GM12878 (cell line): Measurements from ENCODE around the gene PROSER3. TPM values are rescaled to one million over a fixed set of nuclear protein-coding genes. Genes with fewer than 3 reads are reported as not detected.
A peak's percentile ranks its signal among the peaks of the same experiment; 100 is the strongest.

Experiments used
- ATAC-seq: fragments of 200-7000 bp; cut with Tn5 transposase; 3 replicates; pipeline ENCODE4 v1.9.1; 2020; ENCODE audit warnings: mild to moderate bottlenecking, moderate library complexity
- BruUV-seq: library from RNA; stranded (reverse); fragments of 400-500 nt; replicated peaks from 2 replicates; lab custom pipeline; 2021; lab: Mats Ljungman, UMichigan
- CTCF ChIA-PET: fragments of 300-600 bp; sonication (Branson Sonifier 250); formaldehyde crosslinking; extraction: SDS; loops from one replicate; lab custom pipeline; 2021; ENCODE audit warnings: inconsistent platforms; lab: Yijun Ruan, JAX
- POLR2A ChIA-PET: fragments of 350-600 bp; formaldehyde crosslinking; extraction: SDS; loops from one replicate; lab custom pipeline; 2021; ENCODE audit warnings: inconsistent platforms; lab: Charles Lee
- RAD21 ChIA-PET: fragments of 300-600 bp; sonication (Branson Sonifier 250); formaldehyde crosslinking; loops from one replicate; lab custom pipeline; 2023; ENCODE audit warnings: antibody characterized with exemption; ENCODE audit not compliant: unreplicated experiment; lab: Charles Lee
- SMC1A ChIA-PET: fragments of 300-600 bp; sonication (Branson Sonifier 250); formaldehyde crosslinking; loops from one replicate; lab custom pipeline; 2023; ENCODE audit not compliant: unreplicated experiment, uncharacterized antibody; lab: Charles Lee
- DNase-seq: peaks from one replicate; pipeline ENCODE4 v3.0.0-alpha.2; 2011; ENCODE audit warnings: low read depth, low spot score
- FAIRE-seq: peaks from 3 replicates; lab custom pipeline; 2011; peaks lifted over from hg19 to GRCh38; lab: Jason Lieb, UNC
- H2AFZ ChIP-seq: 2 replicates; pipeline ENCODE4 v1.6.0; 2011; ENCODE audit warnings: low read depth, low read length, control low read depth; ENCODE audit not compliant: control insufficient read depth
- H3K27ac ChIP-seq: 2 replicates; pipeline ENCODE4 v1.5.1; 2011; ENCODE audit warnings: control low read depth; ENCODE audit not compliant: control insufficient read depth, insufficient read depth
- H3K27me3 ChIP-seq, 2 experiments: replicated peaks in 1 of 2; 2 replicates each; pipeline versions ENCODE4 v1.6.0 to v1.6.1; 2011; ENCODE audit warnings: low read length in 1 of 2; ENCODE audit not compliant: control insufficient read depth in 2 of 2, insufficient read depth in 2 of 2
- H3K36me3 ChIP-seq, 2 experiments: 2 replicates each; pipeline ENCODE4 v1.5.1; 2011; ENCODE audit warnings: low read length in 1 of 2; ENCODE audit not compliant: control insufficient read depth in 2 of 2, insufficient read depth in 2 of 2
- H3K4me1 ChIP-seq: 2 replicates; pipeline ENCODE4 v1.6.1; 2011; ENCODE audit warnings: mild to moderate bottlenecking, low read length, moderate library complexity, mixed read lengths; ENCODE audit not compliant: control insufficient read depth, insufficient read depth
- H3K4me2 ChIP-seq: 2 replicates; pipeline ENCODE4 v1.6.0; 2011; ENCODE audit warnings: control low read depth; ENCODE audit not compliant: control insufficient read depth, insufficient read depth
- H3K4me3 ChIP-seq: fragments of 200-600 bp; sonication (generic); 2 replicates; pipeline ENCODE4 v1.5.1; 2016
- H3K79me2 ChIP-seq: 2 replicates; pipeline ENCODE4 v1.6.0; 2011; ENCODE audit warnings: low read length; ENCODE audit not compliant: control insufficient read depth, insufficient read depth
- H3K9ac ChIP-seq: 2 replicates; pipeline ENCODE4 v1.8.0; 2011; ENCODE audit warnings: low read length, control low read depth, mixed read lengths; ENCODE audit not compliant: control insufficient read depth, insufficient read depth
- H3K9me3 ChIP-seq: replicated peaks from 3 replicates; pipeline ENCODE4 v1.5.1; 2011; ENCODE audit warnings: mild to moderate bottlenecking, low read length; ENCODE audit not compliant: control insufficient read depth, insufficient read depth
- H4K20me1 ChIP-seq: 2 replicates; pipeline ENCODE4 v1.6.0; 2011; ENCODE audit not compliant: control insufficient read depth, insufficient read depth
- FOXM1 ChIP-seq: IDR thresholded peaks from 2 replicates; pipeline ENCODE4 v1.6.1; 2012; ENCODE audit warnings: low read depth, mild to moderate bottlenecking, inconsistent platforms, low read length, moderate library complexity
- LARP7 ChIP-seq: fragments of 450-650 bp; IDR thresholded peaks from 2 replicates; pipeline ENCODE4 v1.6.1; 2017; ENCODE audit warnings: mild to moderate bottlenecking
- MTA3 ChIP-seq: IDR thresholded peaks from 2 replicates; pipeline ENCODE4 v1.6.1; 2012; ENCODE audit warnings: low read length, inconsistent platforms, borderline replicate concordance
- NFYB ChIP-seq: IDR thresholded peaks from 2 replicates; pipeline ENCODE4 v1.6.1; 2011; ENCODE audit warnings: low read depth, mild to moderate bottlenecking, low read length, improper control_type of control experiment, moderate library complexity; ENCODE audit not compliant: insufficient read depth
- POLR2A ChIP-seq: IDR thresholded peaks from 2 replicates; pipeline ENCODE4 v1.6.1; 2011; ENCODE audit warnings: low read depth, mild to moderate bottlenecking, low read length
- POLR2AphosphoS5 ChIP-seq: IDR thresholded peaks from 2 replicates; pipeline ENCODE4 v1.6.1; 2011; ENCODE audit warnings: mild to moderate bottlenecking, low read length, inconsistent platforms
- RAD21 ChIP-seq: IDR thresholded peaks from 2 replicates; pipeline ENCODE4 v1.6.1; 2011; ENCODE audit warnings: mild to moderate bottlenecking, low read depth, low read length, moderate library complexity; ENCODE audit not compliant: insufficient read depth
- SPI1 ChIP-seq: IDR thresholded peaks from 2 replicates; pipeline ENCODE4 v1.6.1; 2011; ENCODE audit warnings: low read depth, mild to moderate bottlenecking, low read length, moderate library complexity, borderline replicate concordance; ENCODE audit not compliant: insufficient read depth
- SREBF1 ChIP-seq: IDR thresholded peaks from 2 replicates; pipeline ENCODE4 v1.6.1; 2012; ENCODE audit warnings: mild to moderate bottlenecking, low read length
- WGBS: methylation state at CpG from one replicate; pipeline ENCODE4 v1.1.6; 2016; ENCODE audit warnings: low lambda C conversion rate; ENCODE audit not compliant: insufficient replicate concordance, insufficient coverage; ENCODE audit errors: missing lambda C conversion rate; 5-methylcytosine and 5-hydroxymethylcytosine counted together
- in situ Hi-C: fragments of 300-500 bp; cut with MboI; formaldehyde crosslinking; loops from 9 replicates; pipeline ENCODE4 v1.14.3; 2018; ENCODE audit warnings: mixed read lengths
- intact Hi-C: fragments of 100-400 bp; cut with micrococcal nuclease; formaldehyde crosslinking; loops from one replicate; pipeline ENCODE4 v1.14.2; 2022; ENCODE audit not compliant: unreplicated experiment
- polyA plus RNA-seq, 11 experiments: library from polyadenylated mRNA; depleted of rRNA in 4 of 11; unstranded in 6 of 11; stranded (reverse) in 5 of 11; fragments of >200 nt; fragmentation: Nextera tagmentation in 4 of 11; fragmentation: Illumina TruSeq in 1 of 11; extraction: Ambion mirVana in 4 of 11; extraction: Trizol in 1 of 11; gene quantifications; 1 replicate in 1 of 11; 2 replicates in 10 of 11; pipeline versions ENCODE4 v1.2.1 to v1.2.3, GENCODE V29; 2011 to 2016; ENCODE audit warnings: inconsistent platforms in 2 of 11, missing spikeins in 2 of 11, low read depth in 1 of 11
- total RNA-seq, 4 experiments: library from RNA; depleted of rRNA in 3 of 4; stranded (reverse); fragments of >200 nt in 3 of 4; fragmentation: Illumina TruSeq in 1 of 4; extraction: Trizol in 1 of 4; gene quantifications; 2 replicates each; pipeline versions ENCODE4 v1.2.1 to v1.2.3, GENCODE V29; 2013 to 2021
- TF ChIP-seq, protein P1 (sequence below): fragments of 450-650 bp; IDR thresholded peaks from 2 replicates; pipeline ENCODE4 v1.6.1; 2017; ENCODE audit warnings: mild to moderate bottlenecking, low read depth, inconsistent platforms; ENCODE audit not compliant: poor library complexity, severe bottlenecking
- TF ChIP-seq, protein P2 (sequence below): fragments of 450-650 bp; IDR thresholded peaks from 2 replicates; pipeline ENCODE4 v1.6.1; 2018; ENCODE audit warnings: mild to moderate bottlenecking, low read depth, moderate library complexity; ENCODE audit not compliant: partially characterized antibody
- TF ChIP-seq, protein P3 (sequence below): fragments of 450-650 bp; IDR thresholded peaks from 2 replicates; pipeline ENCODE4 v1.6.1; 2014; ENCODE audit warnings: mild to moderate bottlenecking
- TF ChIP-seq, protein P4 (sequence below): fragments of 450-650 bp; IDR thresholded peaks from 2 replicates; pipeline ENCODE4 v1.6.1; 2018; ENCODE audit warnings: borderline replicate concordance, mild to moderate bottlenecking; ENCODE audit not compliant: partially characterized antibody

Gene PROSER3
- total and polyA plus RNA-seq, 10 of the 15 experiments (the other 5 are each of a cell fraction or from before 2014, with no cell fraction given): 0.85 to 25.1 (median 9.6) TPM

DNA sequence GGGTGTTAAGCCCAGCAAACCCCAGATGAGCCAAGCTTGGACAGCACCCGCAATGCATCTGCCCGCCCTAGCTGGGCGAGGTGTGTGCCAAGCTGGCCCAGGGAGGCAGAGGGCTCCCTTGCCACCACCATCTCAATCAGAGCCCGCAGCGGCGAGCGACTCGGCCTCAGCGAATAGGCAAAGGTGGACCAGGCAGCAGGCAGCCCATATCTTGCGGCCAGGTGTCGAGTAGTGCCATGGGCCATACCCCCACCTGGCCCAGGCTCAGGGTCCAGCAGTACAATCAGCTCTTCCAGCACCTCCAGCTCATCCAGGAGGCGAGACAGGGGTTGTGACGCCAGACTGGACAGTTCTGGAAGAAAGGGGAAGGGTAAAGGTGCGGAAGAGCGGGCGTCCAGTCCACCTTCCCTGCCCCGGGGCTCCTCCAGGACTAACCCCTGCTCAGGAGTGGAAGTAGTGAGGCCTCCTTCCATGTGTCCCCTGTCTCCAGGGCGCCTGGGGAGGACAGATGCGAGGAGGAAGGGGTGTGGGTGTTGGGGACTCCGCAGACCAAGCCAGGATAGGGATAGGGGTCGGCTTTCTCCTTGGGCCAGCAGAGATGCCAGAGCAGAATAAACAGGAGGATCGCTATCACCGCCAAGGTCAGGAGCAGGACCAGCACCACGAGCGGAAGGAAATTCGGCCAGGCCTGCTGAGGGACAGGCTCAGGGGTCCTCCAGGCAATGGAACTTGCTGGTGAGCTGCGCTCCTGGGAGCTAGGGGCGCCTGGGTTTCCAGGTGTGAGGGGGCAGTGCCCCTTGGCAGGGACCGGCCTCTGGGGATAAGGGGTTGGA is 18.5 kb upstream of the PROSER3 start:
- in situ Hi-C loops: no loop called here
- H3K4me1 ChIP-seq: peaks cover 26% of the 10 kb centered on the region
- SMC1A ChIA-PET: interaction anchor here (1.2 to 1.7 kb wide), 3 partner anchors 26 to 45 kb away, joined by 3 to 7 read pairs (median 7); no protein-coding TSS in a partner anchor
- H3K9me3 ChIP-seq: no peaks in the 10 kb centered on the region
- peak overlapping the region; percentile 57; the same call in 1 of the 2 replicates for H3K9ac ChIP-seq
- POLR2A ChIA-PET: interaction anchor here (0.9 to 7.1 kb wide), 6 partner anchors 9 to 192 kb away, joined by 4 to 91 read pairs (median 4); partner anchors contain the start of gene LIN37
- 89% methylated on average over 29 of the region's 29 CpGs for WGBS
- peaks cover 13 to 28% of the 10 kb centered on the region in 2 experiments; a peak in 3 of 4 replicates for H3K36me3 ChIP-seq
- ATAC-seq (no peak), FAIRE-seq (no peak), DNase-seq (no peak)
- RAD21 ChIA-PET: interaction anchor here (1.0 to 2.5 kb wide), 6 partner anchors 21 to 45 kb away, joined by 4 to 18 read pairs (median 8); no protein-coding TSS in a partner anchor
- intact Hi-C loops: loop anchor here (2.0 kb wide), 2 partner anchors 23 to 47 kb away; no protein-coding TSS in a partner anchor
- CTCF ChIA-PET: interaction anchor here (1.0 to 1.3 kb wide), 2 partner anchors 11 to 143 kb away, joined by 3 read pairs; no protein-coding TSS in a partner anchor
- H3K4me3 ChIP-seq: peak overlapping the region; percentile 83
- H2AFZ ChIP-seq: no peak overlapping the region
- BruUV-seq: no TSS peak
- no peaks in the 10 kb centered on the region for H4K20me1 ChIP-seq
- H3K4me2 ChIP-seq: peak overlapping the region; percentile 99
- H3K27me3 ChIP-seq: no peaks in the 10 kb centered on the region
- H3K79me2 ChIP-seq: peaks cover 23% of the 10 kb centered on the region
- no peak overlapping the region for H3K27ac ChIP-seq
- TF ChIP-seq SREBF1 (no peak), MTA3 (0 out of 2 replicates have a peak, but pooled peaks have one; percentile 49), POLR2AphosphoS5 (0 out of 2 replicates have a peak, but pooled peaks have one; percentile 12), FOXM1 (no peak), POLR2A (peak; percentile 70), NFYB (no peak), RAD21 (no peak), LARP7 (no peak), SPI1 (no peak)
- TF ChIP-seq, protein P1, sequence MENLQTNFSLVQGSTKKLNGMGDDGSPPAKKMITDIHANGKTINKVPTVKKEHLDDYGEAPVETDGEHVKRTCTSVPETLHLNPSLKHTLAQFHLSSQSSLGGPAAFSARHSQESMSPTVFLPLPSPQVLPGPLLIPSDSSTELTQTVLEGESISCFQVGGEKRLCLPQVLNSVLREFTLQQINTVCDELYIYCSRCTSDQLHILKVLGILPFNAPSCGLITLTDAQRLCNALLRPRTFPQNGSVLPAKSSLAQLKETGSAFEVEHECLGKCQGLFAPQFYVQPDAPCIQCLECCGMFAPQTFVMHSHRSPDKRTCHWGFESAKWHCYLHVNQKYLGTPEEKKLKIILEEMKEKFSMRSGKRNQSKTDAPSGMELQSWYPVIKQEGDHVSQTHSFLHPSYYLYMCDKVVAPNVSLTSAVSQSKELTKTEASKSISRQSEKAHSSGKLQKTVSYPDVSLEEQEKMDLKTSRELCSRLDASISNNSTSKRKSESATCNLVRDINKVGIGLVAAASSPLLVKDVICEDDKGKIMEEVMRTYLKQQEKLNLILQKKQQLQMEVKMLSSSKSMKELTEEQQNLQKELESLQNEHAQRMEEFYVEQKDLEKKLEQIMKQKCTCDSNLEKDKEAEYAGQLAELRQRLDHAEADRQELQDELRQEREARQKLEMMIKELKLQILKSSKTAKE: no peak
- TF ChIP-seq, protein P2, sequence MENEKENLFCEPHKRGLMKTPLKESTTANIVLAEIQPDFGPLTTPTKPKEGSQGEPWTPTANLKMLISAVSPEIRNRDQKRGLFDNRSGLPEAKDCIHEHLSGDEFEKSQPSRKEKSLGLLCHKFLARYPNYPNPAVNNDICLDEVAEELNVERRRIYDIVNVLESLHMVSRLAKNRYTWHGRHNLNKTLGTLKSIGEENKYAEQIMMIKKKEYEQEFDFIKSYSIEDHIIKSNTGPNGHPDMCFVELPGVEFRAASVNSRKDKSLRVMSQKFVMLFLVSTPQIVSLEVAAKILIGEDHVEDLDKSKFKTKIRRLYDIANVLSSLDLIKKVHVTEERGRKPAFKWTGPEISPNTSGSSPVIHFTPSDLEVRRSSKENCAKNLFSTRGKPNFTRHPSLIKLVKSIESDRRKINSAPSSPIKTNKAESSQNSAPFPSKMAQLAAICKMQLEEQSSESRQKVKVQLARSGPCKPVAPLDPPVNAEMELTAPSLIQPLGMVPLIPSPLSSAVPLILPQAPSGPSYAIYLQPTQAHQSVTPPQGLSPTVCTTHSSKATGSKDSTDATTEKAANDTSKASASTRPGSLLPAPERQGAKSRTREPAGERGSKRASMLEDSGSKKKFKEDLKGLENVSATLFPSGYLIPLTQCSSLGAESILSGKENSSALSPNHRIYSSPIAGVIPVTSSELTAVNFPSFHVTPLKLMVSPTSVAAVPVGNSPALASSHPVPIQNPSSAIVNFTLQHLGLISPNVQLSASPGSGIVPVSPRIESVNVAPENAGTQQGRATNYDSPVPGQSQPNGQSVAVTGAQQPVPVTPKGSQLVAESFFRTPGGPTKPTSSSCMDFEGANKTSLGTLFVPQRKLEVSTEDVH: no peak
- TF ChIP-seq, protein P3, sequence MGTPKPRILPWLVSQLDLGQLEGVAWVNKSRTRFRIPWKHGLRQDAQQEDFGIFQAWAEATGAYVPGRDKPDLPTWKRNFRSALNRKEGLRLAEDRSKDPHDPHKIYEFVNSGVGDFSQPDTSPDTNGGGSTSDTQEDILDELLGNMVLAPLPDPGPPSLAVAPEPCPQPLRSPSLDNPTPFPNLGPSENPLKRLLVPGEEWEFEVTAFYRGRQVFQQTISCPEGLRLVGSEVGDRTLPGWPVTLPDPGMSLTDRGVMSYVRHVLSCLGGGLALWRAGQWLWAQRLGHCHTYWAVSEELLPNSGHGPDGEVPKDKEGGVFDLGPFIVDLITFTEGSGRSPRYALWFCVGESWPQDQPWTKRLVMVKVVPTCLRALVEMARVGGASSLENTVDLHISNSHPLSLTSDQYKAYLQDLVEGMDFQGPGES: no peak
- TF ChIP-seq, protein P4, sequence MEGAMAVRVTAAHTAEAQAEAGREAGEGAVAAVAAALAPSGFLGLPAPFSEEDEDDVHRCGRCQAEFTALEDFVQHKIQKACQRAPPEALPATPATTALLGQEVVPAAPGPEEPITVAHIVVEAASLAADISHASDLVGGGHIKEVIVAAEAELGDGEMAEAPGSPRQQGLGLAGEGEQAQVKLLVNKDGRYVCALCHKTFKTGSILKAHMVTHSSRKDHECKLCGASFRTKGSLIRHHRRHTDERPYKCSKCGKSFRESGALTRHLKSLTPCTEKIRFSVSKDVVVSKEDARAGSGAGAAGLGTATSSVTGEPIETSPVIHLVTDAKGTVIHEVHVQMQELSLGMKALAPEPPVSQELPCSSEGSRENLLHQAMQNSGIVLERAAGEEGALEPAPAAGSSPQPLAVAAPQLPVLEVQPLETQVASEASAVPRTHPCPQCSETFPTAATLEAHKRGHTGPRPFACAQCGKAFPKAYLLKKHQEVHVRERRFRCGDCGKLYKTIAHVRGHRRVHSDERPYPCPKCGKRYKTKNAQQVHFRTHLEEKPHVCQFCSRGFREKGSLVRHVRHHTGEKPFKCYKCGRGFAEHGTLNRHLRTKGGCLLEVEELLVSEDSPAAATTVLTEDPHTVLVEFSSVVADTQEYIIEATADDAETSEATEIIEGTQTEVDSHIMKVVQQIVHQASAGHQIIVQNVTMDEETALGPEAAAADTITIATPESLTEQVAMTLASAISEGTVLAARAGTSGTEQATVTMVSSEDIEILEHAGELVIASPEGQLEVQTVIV: no peak
